HEK293T (cell line): Measurements from ENCODE around the gene ACP7.

Experiments used
- ARNT ChIP-seq: fragments of 450-650 bp; IDR thresholded peaks from 2 replicates; pipeline ENCODE4 v1.6.1; 2017; ENCODE audit warnings: mild to moderate bottlenecking
- BHLHE40 ChIP-seq: fragments of 450-650 bp; IDR thresholded peaks from 2 replicates; pipeline ENCODE4 v1.6.1; 2016; ENCODE audit warnings: mild to moderate bottlenecking, moderate library complexity, borderline replicate concordance
- CTBP1 ChIP-seq: fragments of 450-650 bp; IDR thresholded peaks from 2 replicates; pipeline ENCODE4 v1.6.1; 2016; ENCODE audit warnings: borderline replicate concordance
- ELF4 ChIP-seq: fragments of 450-650 bp; IDR thresholded peaks from 2 replicates; pipeline ENCODE4 v1.6.1; 2017; ENCODE audit warnings: antibody characterized with exemption
- FOXA1 ChIP-seq: fragments of 450-650 bp; IDR thresholded peaks from 2 replicates; pipeline ENCODE4 v1.6.1; 2016; ENCODE audit warnings: mild to moderate bottlenecking
- FOXK2 ChIP-seq: fragments of 450-650 bp; IDR thresholded peaks from 2 replicates; pipeline ENCODE4 v1.6.1; 2016; ENCODE audit warnings: mild to moderate bottlenecking
- FOXM1 ChIP-seq: fragments of 450-650 bp; IDR thresholded peaks from 2 replicates; pipeline ENCODE4 v1.6.1; 2017; ENCODE audit warnings: mild to moderate bottlenecking, borderline replicate concordance
- NFRKB ChIP-seq: fragments of 450-650 bp; IDR thresholded peaks from 2 replicates; pipeline ENCODE4 v1.6.1; 2016; ENCODE audit warnings: mild to moderate bottlenecking, moderate library complexity
- SP1 ChIP-seq: fragments of 450-650 bp; IDR thresholded peaks from 2 replicates; pipeline ENCODE4 v1.6.1; 2017
- TARDBP ChIP-seq: fragments of 450-650 bp; IDR thresholded peaks from 2 replicates; pipeline ENCODE4 v1.6.1; 2016
- ZNF384 ChIP-seq: fragments of 450-650 bp; IDR thresholded peaks from 2 replicates; pipeline ENCODE4 v1.6.1; 2016

- no peak for TF ChIP-seq FOXA1
- no peak for TF ChIP-seq BHLHE40
- no peak for TF ChIP-seq SP1
- TF ChIP-seq CTBP1 = no peak
- no peak for TF ChIP-seq ELF4
- TF ChIP-seq ARNT = no peak
- TF ChIP-seq FOXM1 = no peak
- no peak for TF ChIP-seq FOXK2
- no peak for TF ChIP-seq TARDBP
- no peak for TF ChIP-seq NFRKB
- TF ChIP-seq ZNF384 = no peak
Measured at GRCh38 chr19:39158646-39159260, 74.6 kb downstream of the ACP7 start.
